Ramos (cell line): Measurements from ENCODE around the gene ANO6.

Experiments used
- in situ Hi-C: fragments of 300-500 bp; cut with MboI; formaldehyde crosslinking; loops from one replicate; pipeline ENCODE4 v1.14.3; 2022; ENCODE audit warnings: low sequenced_read_pairs; ENCODE audit not compliant: unreplicated experiment

ANO6 gene

DNA sequence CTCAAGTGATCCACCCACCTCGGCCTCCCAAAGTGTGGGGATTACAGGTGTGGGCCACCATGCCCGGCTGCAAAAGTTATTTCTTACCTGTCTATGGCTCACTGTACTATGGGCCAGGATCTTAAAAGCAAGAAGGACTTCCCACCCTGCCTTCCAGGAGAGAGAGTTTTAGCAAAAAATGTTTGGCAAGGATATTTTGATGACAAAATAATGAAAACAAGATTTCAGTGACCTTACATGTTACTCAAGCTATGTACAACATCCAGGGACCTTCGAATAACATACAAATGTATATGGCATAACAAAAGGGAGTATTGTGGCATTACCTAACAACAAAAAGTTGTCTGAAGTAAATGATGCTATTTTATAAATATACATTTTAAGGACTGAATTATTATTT, 55.1 kb downstream of the ANO6 start:
- in situ Hi-C loops: no loop called here

DNA sequence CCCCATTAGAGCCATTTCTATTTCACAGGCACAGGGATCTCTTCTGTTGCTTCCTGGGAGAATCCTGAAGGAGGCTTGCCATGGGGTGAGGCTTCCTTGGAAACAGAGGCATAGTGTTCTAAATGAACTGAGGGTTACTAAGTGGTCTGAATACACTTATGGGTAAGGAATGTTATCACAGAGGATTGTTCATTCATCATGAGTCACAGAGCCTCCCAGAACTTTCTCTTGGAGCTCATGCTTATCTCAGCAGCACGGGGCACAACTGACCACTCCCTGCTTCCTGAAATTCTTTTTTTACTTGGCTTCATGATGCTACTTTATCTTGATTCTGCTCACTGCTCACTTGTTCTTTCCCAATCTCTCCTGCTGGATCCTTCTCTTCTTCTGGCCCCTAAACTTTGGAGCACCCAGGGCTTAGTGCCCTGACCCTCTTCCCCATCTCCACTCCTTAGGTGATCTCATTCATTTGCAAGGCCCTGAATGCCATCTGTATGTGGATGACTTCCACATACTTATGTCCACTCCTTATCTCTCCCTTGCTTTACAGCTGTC, 57.9 kb downstream of the ANO6 start:
- in situ Hi-C loops: no loop called here

DNA sequence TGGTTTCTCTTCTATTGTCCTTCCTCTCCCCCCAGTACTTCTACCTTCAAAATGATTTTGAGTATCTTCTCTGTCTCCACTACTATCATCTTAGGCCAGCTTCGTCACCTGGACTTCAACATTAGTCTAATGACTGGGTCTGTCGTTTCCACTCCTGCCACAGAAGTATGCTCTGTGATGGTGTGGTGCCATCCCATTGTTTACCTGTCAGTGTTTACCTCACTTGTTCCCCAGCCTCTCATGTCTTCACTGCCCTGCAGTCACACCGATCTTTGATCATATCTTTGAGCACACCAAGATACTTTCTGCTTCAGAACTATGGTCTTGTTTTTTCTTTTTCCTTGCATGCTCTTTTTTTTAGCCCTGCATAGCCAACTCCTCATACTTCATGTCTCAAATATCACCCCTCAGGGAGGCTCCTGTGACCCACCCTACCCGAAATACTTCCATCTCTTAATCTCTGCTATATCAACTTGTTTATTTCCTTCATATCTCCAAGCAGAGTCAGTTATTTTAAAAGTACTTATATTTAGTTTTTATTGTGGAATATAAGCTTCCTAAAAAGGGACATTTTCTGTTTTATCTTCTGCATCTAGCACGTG, 60.4 kb downstream of the ANO6 start:
- in situ Hi-C loops: no loop called here

DNA sequence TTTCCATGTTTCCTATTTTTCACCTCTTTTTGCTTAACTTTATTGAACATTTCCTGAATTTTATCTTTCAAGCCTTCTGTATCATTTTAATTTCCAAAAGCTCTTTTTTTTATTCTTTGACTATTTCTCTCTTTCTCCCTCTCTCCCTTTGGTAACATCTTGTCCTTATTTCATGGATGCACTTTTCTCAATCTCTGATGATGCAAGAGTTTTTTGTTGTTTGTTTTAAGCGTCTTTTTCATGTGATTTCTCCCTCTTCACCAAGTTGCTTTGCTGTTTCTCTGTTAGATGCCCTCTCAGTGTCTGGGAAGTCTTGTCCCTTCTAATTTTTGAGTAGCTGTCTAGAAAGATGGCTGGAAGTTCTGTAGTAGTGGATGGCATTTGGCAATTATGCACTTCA, 62.6 kb downstream of the ANO6 start:
- in situ Hi-C loops: no loop called here

DNA sequence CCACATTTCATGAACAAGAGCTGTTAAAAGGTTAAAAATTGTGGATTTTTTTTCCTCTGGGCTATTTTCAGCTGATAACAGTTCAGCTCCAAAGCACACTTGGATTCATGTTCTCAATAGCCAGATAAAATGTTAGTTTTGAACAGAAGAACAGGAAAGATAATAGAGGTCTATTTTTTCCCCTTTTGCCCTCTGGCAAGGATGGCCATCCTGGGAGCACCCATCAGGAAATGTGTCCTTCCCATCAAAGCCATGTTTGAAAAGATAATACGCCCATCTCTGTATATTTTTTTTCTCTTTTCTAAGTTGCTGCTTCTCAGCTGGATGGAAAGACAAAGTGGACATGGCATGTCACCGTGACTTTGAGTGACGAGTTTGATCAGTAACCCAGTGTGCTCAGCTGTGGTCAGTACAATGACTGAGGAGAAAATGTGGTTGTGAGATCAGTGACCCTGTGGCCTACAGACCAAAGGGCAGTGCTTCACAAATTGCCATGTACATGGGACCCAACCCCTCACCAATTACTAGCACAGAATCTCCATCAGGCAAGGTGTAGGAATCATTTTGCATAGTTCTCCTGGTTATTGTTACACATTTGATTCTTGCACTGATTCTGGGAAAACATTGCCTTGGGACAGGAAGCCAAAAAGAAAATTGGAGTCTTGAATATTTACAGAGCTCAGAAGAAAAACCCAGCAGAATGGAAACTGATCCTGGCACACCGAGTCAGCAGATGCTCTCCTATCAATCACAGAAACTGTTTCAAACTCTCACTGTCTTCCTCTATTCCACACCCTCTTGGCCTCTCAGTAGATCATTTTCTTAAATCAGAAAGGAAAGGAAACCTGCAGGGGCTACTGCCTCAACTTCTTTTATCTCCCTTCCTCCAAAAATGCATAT, 64.3 kb downstream of the ANO6 start:
- in situ Hi-C loops: no loop called here

DNA sequence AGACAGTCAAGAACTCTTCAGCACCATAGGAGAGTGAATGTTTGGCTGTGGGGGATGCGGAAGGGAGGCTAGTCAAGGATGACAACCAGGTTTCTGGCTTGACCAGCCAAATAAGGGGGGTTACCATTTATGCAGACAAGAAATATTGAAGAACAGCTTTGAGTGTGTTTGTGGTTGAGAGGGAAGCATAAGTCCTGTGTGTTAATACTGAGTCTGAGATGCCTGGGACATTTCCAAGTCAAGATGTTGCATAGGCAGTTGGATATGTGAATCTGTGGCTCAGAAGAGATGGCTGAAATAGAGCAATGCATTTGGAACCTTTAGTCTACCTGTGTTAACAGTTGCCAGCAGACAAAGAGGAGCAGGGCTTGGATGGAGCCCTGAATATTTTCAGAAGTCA, 66.1 kb downstream of the ANO6 start:
- in situ Hi-C loops: no loop called here

DNA sequence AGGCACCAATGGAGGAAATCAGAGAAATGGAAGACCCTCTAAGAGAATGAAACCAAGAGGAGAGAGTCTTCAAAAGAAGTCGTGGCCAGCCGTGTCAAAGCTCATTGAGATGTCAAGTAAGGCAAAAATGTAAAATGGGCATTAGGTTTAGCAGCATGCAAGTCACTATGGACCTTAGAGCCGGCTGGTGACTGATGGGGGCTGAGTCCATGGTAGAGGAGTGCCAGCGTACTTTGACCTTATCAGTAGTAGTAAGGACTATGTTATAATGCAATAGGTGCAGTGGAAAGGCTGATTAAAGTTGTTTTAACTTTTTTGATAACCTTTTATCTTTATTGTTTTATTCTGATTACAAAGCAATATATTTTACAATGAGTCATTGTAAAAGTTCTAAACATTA, 66.5 kb downstream of the ANO6 start:
- in situ Hi-C loops: no loop called here

DNA sequence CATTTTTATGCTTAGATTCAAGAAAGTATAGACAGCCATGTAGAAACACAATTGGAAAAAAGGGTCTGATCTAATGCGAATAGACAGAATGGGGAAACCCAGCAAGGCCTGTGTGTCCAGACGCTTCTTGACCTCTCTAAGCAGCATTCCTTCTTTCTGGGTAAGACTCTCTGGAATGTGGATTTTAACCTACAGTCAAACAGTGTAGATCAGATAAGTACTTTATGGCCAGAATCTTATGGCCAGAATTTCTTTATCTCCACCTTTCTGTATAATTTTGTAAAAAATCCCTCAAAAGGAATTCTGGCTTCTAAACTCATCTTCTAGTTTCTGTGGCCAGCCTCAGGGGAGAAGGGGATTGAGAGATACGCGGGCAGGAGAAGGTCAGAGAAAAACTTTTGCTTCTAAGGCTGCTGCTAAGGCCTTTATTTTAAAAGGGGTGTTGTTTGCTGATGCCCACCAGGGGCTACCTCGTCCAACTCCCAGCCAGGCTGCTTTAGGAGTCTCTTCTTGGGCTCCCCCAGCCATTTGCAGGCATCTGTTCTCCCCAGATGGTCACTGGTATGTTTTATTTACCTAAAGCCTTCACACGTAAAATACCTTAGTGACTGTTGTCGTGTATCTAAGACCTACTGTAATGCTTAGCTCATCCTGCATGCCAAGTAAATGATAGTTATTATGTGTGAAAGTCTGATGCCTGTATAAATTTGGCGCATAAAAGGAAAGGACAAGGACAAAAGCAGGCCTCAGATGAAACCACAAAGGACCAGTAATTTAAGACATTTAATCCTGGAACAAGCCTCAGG, 68.4 kb downstream of the ANO6 start:
- in situ Hi-C loops: no loop called here

DNA sequence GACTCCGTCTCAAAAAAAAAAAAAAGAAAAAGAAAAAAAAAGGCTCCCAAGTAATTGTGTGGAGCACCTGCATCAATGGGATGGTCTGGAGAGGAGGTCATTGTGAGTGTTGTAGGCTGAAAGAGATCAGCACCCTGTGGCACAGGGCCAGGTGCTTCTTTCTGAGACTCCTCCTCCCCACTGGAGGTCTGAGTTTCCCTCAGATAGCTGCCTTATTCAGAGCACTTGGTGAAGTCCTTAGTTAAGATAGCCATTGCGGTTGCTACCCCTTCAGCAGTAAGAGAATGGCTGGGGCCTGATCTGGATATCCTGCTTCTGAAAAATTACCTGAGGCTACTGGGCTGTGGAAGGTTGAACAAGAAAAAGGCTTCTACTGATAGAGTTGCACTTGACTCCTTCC, 69.8 kb downstream of the ANO6 start:
- in situ Hi-C loops: no loop called here

DNA sequence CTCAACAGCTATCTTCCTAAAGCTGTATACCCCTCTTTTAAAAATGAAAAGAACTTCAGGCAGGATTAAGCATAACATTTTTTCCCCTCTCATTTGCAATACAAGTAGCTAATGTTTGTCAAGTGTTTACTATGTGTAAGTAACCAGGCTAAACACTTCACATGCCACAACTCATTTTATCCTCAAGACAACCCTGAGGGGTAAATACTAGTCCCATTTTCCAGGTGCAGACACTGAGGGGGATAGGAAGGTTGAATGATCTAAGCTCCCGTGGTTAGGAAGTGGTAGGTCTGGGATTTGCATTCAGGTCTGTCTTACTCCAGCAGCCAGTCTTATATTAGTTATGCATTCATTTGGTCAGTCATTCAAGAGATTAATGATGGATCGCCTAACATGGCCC, 70.7 kb downstream of the ANO6 start:
- in situ Hi-C loops: no loop called here

DNA sequence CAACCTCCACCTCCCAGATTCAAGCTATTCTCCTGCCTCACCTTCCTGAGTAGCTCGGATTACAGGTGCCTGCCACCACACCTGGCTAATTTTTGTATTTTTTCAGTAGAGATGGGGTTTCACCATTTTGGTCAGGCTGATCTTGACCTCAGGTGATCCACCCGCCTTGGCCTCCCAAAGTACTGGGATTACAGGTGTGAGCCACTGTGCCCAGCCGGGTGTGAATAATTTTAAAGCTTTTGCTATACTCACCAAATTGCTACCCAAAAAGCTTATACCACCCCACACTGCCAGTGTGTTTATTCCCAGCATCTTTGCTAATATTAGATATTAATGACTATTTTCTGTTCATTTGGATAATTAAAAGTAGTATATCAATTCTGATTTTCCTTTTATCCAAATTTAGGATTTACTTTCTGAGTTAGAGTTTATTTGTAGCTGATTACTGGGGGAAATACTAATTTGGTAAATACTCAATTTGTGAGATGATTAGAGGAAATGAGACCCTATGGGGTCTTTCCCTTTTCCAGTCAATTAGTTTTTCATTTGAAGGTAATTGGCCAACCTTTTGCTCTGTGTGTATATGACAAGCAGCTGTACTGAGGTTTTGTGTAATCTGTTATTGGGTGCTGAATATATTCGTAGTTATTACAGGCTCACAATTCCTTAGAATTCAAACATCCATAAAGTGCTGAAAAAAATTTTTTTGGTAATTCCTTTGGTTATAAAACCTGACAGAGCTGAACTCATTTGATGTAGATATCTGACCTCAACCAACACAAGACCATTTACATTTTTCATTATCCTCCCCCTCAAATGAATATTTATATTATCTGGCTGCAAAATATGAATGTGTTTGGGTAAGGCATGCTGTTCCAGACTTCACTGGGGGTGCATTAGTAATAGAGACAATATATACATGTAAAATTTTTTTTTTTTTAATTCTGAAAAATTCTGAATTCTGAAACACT, 73.6 kb downstream of the ANO6 start:
- in situ Hi-C loops: no loop called here

DNA sequence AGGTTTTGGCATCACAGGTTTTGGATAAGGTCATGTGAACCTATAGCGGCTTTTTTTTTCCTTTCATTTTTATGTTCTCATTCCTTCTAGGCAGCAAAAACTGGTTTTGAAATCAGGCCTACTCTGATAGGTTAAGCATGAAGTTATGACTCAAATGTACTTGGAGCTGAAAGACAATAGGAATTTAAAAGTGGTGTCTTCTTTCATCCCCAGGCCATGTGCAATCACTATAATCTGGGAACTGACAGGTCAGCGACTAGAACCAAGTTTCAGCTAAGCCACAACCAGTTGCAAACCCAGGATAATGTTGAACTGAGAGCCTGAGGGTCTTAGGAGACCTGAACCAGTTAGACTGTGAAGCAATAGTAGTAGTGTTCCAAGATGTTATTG, 74.3 kb downstream of the ANO6 start:
- in situ Hi-C loops: no loop called here

DNA sequence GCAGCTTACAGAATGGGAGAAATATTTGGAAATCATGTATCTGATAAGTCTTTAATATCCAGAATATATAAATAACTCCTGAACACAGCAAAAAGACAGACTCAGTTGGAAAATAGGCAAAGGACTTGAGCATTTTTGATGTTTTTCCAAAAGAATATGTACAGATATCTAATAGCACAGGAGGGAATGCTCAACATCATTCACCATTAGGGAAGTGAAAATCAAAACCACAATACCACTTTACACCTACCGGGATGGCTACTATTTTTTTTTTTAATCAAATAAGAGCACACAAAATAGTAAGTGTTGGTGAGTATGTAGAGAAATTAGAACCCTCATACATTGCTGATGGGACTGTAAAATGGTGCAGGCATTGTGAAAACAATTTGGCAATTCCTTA, 75.6 kb downstream of the ANO6 start:
- in situ Hi-C loops: no loop called here

DNA sequence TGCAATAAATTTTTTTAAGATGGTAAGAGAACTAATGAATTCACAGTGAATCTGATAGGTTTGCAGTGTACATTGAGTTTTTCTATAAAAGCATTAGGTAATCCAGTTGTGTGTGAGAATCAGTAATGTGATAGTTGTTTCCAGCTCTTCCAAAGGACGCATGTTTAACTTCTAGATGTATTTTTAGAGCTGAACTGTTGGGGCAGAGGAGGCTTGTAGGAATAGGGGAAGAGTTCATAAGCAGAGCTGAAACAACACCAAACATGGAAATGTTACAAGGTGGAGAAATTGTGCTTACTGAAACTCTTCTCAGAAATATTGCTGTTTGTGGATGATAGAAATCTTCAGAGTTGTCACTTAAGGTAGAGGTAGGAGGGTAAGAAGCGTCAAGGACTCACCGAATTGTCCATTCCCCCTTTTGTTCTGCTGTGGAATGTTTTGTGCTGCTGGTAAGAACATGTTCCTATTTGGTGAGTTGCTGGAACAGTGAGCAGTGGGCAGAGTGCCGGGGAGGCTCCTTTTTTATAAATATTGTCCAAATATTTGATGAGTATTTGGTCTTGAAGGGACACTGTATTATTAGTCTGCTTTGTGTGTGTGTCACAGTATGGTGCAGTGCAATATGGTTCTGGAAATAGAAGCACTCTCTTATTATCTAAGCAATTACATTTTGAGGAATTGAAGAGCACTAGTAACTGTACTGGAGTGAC, 76.7 kb downstream of the ANO6 start:
- in situ Hi-C loops: no loop called here

DNA sequence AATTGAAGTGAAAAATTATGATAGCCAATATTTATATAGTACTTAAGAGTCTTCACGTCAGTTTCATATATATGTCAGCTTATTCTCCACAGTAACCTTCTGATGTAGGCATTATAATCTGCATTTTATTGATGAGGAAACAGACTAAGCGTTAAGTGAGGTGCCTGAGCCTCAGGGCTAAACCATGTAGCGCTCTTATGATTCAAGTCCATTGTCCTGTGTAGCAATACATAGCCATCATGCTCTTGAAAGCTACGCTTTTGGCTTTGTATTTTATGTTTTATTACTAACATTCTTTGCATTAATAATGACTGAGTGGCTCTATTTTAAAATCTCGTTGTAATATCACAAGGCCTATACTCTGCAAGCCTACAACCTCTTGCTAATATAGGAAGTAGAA, 79.0 kb downstream of the ANO6 start:
- in situ Hi-C loops: no loop called here

DNA sequence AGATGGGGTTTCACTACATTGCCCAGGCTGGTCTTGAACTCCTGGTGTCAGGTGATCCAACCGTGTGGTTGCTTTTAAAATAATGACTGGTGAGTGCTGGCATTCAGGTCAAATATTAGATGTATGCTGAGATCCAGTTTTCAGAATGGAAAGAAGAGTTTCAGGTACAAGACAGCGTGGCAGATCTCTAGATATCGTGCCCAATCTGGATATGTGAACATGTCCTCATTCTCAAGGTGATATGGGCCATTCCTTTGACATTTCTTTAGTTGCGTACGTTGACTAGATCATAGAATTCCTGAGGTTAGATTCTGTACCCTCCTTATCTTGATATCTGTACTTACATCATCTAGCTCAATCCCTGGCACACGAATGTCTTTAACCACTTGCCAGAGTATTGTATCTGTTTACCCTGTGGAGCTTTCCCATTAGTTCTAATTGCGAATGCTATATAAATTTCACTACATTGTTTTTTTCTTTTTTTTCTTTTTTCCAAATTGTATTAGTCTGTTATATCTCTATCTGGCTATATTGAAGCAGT, 80.2 kb downstream of the ANO6 start:
- in situ Hi-C loops: no loop called here

DNA sequence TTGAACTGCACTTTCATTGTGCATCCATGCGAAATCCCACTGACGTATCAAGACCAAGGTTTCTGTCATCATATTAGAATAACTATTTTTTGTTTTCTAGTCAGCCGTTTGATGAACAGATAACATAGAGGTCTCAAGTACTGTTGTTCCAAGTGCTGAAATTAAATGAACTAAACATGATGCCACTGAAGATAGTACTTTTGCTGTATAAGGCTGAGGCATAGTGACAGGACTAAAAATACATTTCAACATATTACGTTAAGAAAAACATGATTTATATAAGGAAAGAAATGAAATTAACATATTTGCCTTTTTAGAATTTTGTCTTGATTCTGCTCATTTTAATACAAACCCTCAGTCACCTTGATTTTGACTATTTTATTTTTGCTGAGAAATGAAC, 82.2 kb downstream of the ANO6 start:
- in situ Hi-C loops: no loop called here

DNA sequence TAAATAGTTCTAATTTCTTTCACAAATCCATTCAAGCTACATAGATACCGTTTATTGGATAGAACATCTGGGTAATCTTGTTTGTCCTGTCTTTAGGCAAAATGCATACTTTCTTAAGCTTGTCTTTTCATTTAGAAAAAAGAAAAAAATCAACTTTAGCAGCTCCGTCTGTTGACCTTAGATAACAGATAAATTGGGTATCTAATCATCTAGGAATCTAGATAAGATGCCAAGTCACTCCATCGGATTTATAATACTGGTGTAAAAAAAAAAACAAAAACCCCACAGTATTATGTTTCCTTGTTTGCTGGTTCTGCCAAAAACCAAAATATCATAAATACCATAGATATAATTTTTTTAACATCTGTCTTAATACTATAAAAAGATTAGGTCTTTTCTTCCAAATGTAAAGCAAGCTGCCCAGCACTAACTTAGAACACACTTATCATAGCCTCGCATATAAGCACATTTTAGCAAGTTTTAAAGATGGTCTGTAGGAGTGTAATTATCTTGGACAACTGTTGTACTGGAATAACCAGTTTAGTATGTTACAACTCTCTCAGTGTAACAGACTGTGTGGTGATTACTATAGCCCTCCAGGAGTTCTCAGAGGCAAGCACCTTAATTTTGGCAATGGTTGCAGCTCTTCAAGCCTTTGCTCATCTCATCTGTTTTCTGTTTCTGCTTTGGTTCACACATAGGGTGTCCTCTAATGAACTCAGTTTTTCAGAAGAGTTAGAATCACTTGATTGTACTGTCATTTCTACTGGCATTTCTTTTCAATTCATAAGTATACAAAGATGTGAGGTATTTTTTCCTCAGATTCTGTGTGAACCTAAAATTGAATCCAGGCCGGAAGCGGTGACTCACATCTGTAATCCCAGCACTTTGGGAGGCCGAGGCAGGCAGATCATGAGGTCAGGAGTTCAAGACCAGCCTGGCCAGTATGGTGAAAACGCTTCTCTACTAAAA, 83.1 kb downstream of the ANO6 start:
- in situ Hi-C loops: no loop called here
